Activated CD4-positive, alpha-beta T cell treated with anti-CD3 and anti-CD28 coated beads, Interleukin-2, amount 10 ng/mL, durations not matched to agents 7 days and 5 days (primary cell): ENCODE measurements around the gene PACSIN2. TPM values are rescaled to one million over a fixed set of nuclear protein-coding genes. Genes with fewer than 3 reads are reported as not detected.
A peak's percentile ranks its signal among the peaks of the same experiment; 100 is the strongest.

Experiments
- CTCF ChIA-PET: fragments of 350-600 bp; sonication (Branson Sonifier 250); formaldehyde crosslinking; loops from one replicate; lab custom pipeline; 2021; ENCODE audit warnings: antibody characterized with exemption; lab: Charles Lee
- POLR2A ChIA-PET: fragments of 350-600 bp; sonication (Branson Sonifier 250); formaldehyde crosslinking; loops from one replicate; lab custom pipeline; 2021; ENCODE audit warnings: antibody characterized with exemption; lab: Charles Lee
- DNase-seq: peaks from one replicate; pipeline ENCODE4 v3.0.0-alpha.2; 2020
- H3K27ac Mint-ChIP-seq: one replicate; pipeline ENCODE4 v1.8.0; 2021; ENCODE audit warnings: mild to moderate bottlenecking, moderate library complexity, mixed read lengths
- H3K27me3 Mint-ChIP-seq: one replicate; pipeline ENCODE4 v1.8.0; 2021; ENCODE audit warnings: mixed read lengths
- H3K36me3 Mint-ChIP-seq: one replicate; pipeline ENCODE4 v1.8.0; 2021; ENCODE audit warnings: low read depth, mixed read lengths
- H3K4me1 Mint-ChIP-seq: one replicate; pipeline ENCODE4 v1.8.0; 2021; ENCODE audit warnings: mixed read lengths
- H3K4me3 Mint-ChIP-seq: one replicate; pipeline ENCODE4 v1.8.0; 2021; ENCODE audit warnings: mild to moderate bottlenecking, moderate library complexity, mixed read lengths
- H3K9me3 Mint-ChIP-seq: one replicate; pipeline ENCODE4 v1.8.0; 2021; ENCODE audit warnings: mixed read lengths
- total RNA-seq, 2 experiments: library from RNA; stranded (reverse); gene quantifications; one replicate each; pipeline ENCODE4 v1.2.3, GENCODE V29; 2021

Gene PACSIN2
- total RNA-seq, 2 experiments from 2014 or later = 32.3 to 35.8 TPM

GRCh38 chr22:42892156-42892555, 122.8 kb downstream of the PACSIN2 start:
- no peak for DNase-seq
- no peaks in the 10 kb centered on the region for H3K27me3 Mint-ChIP-seq
- POLR2A ChIA-PET = no interaction called here
- CTCF ChIA-PET = interaction anchor here (1.6 kb wide), 1 partner anchor 13 kb away, joined by 5 read pairs; no protein-coding TSS in a partner anchor
- peaks cover 82% of the 10 kb centered on the region for H3K4me1 Mint-ChIP-seq
- no peaks in the 10 kb centered on the region for H3K9me3 Mint-ChIP-seq
- H3K4me3 Mint-ChIP-seq = no peak overlapping the region
- peak overlapping the region; percentile 38 for H3K27ac Mint-ChIP-seq
- H3K36me3 Mint-ChIP-seq = peaks cover 11% of the 10 kb centered on the region

- H3K9me3 Mint-ChIP-seq = no peaks in the 10 kb centered on the region
- peak overlapping the region; percentile 38 for H3K27ac Mint-ChIP-seq
- peaks cover 11% of the 10 kb centered on the region for H3K36me3 Mint-ChIP-seq
- ChIA-PET POLR2A (no interaction called here), CTCF (interaction anchor here (0.8 kb wide), 1 partner anchor 163 kb away, joined by 3 read pairs; no protein-coding TSS in a partner anchor)
- no peaks in the 10 kb centered on the region for H3K27me3 Mint-ChIP-seq
- no peak for DNase-seq
- H3K4me3 Mint-ChIP-seq = no peak overlapping the region
- peaks cover 80% of the 10 kb centered on the region for H3K4me1 Mint-ChIP-seq
These were observed 123.3 kb downstream of the PACSIN2 start for GRCh38 chr22:42891696-42892095.

- Mint-ChIP-seq H3K4me3 (no peak overlapping the region), H3K4me1 (peaks cover 73% of the 10 kb centered on the region), H3K36me3 (peaks cover 11% of the 10 kb centered on the region), H3K9me3 (no peaks in the 10 kb centered on the region), H3K27ac (no peak overlapping the region), H3K27me3 (no peaks in the 10 kb centered on the region)
- CTCF ChIA-PET = interaction anchor here (0.8 kb wide), 1 partner anchor 164 kb away, joined by 3 read pairs; no protein-coding TSS in a partner anchor
- DNase-seq = no peak
- POLR2A ChIA-PET = no interaction called here
These were observed 123.9 kb downstream of the PACSIN2 start for GRCh38 chr22:42891008-42891407.

- ChIA-PET CTCF (no interaction called here), POLR2A (no interaction called here)
- H3K27ac Mint-ChIP-seq = peak overlapping the region; percentile 48
- no peaks in the 10 kb centered on the region for H3K9me3 Mint-ChIP-seq
- no peak for DNase-seq
- no peaks in the 10 kb centered on the region for H3K27me3 Mint-ChIP-seq
- H3K4me3 Mint-ChIP-seq = no peak overlapping the region
- peaks cover 14% of the 10 kb centered on the region for H3K36me3 Mint-ChIP-seq
- H3K4me1 Mint-ChIP-seq = peaks cover 56% of the 10 kb centered on the region
These were observed 125.6 kb downstream of the PACSIN2 start for GRCh38 chr22:42889304-42889703.

GRCh38 chr22:42887523-42888507, 127.1 kb downstream of the PACSIN2 start:
- H3K27me3 Mint-ChIP-seq = no peaks in the 10 kb centered on the region
- no peak overlapping the region for H3K4me3 Mint-ChIP-seq
- ChIA-PET POLR2A (no interaction called here), CTCF (interaction anchor here (0.7 to 0.9 kb wide), 2 partner anchors 20 to 33 kb away, joined by 3 to 4 read pairs; no protein-coding TSS in a partner anchor)
- H3K9me3 Mint-ChIP-seq = no peaks in the 10 kb centered on the region
- H3K4me1 Mint-ChIP-seq = peaks cover 47% of the 10 kb centered on the region
- H3K27ac Mint-ChIP-seq = no peak overlapping the region
- peaks cover 18% of the 10 kb centered on the region for H3K36me3 Mint-ChIP-seq
- no peak for DNase-seq

- peaks cover 19% of the 10 kb centered on the region for H3K36me3 Mint-ChIP-seq
- CTCF ChIA-PET = no interaction called here
- H3K4me1 Mint-ChIP-seq = peaks cover 44% of the 10 kb centered on the region
- no peaks in the 10 kb centered on the region for H3K9me3 Mint-ChIP-seq
- H3K27me3 Mint-ChIP-seq = no peaks in the 10 kb centered on the region
- POLR2A ChIA-PET = no interaction called here
- H3K4me3 Mint-ChIP-seq = no peak overlapping the region
- DNase-seq = no peak
- H3K27ac Mint-ChIP-seq = no peak overlapping the region
These were observed 127.8 kb downstream of the PACSIN2 start for GRCh38 chr22:42887120-42887519.

- ChIA-PET CTCF (interaction anchor here (1.9 kb wide), 1 partner anchor 18 kb away, joined by 5 read pairs; no protein-coding TSS in a partner anchor), POLR2A (no interaction called here)
- H3K36me3 Mint-ChIP-seq = peaks cover 17% of the 10 kb centered on the region
These were observed 129.5 kb downstream of the PACSIN2 start for GRCh38 chr22:42885446-42885845.

GRCh38 chr22:42884616-42885375, 130.2 kb downstream of the PACSIN2 start:
- no peaks in the 10 kb centered on the region for H3K27me3 Mint-ChIP-seq
- H3K27ac Mint-ChIP-seq = no peak overlapping the region
- H3K4me3 Mint-ChIP-seq = no peak overlapping the region
- peaks cover 17% of the 10 kb centered on the region for H3K36me3 Mint-ChIP-seq
- DNase-seq = no peak
- H3K4me1 Mint-ChIP-seq = peaks cover 24% of the 10 kb centered on the region
- ChIA-PET POLR2A (no interaction called here), CTCF (interaction anchor here (1.9 kb wide), 1 partner anchor 17 kb away, joined by 5 read pairs; no protein-coding TSS in a partner anchor)
- H3K9me3 Mint-ChIP-seq = no peaks in the 10 kb centered on the region

More at GRCh38 chr22:42885446-42885845, 129.5 kb downstream of the PACSIN2 start:
- no peak overlapping the region for H3K27ac Mint-ChIP-seq
- H3K9me3 Mint-ChIP-seq = no peaks in the 10 kb centered on the region
- DNase-seq = no peak
- H3K4me3 Mint-ChIP-seq = no peak overlapping the region
- peaks cover 29% of the 10 kb centered on the region for H3K4me1 Mint-ChIP-seq
- no peaks in the 10 kb centered on the region for H3K27me3 Mint-ChIP-seq

GRCh38 chr22:42883970-42884369, 131.0 kb downstream of the PACSIN2 start:
- no peak overlapping the region for H3K4me3 Mint-ChIP-seq
- H3K36me3 Mint-ChIP-seq = peaks cover 13% of the 10 kb centered on the region
- H3K27me3 Mint-ChIP-seq = no peaks in the 10 kb centered on the region
- no peaks in the 10 kb centered on the region for H3K9me3 Mint-ChIP-seq
- no peak overlapping the region for H3K27ac Mint-ChIP-seq
- peaks cover 16% of the 10 kb centered on the region for H3K4me1 Mint-ChIP-seq
- POLR2A ChIA-PET = no interaction called here
- CTCF ChIA-PET = interaction anchor here (0.5 to 1.1 kb wide), 2 partner anchors 22 to 1394 kb away, joined by 3 to 4 read pairs; no protein-coding TSS in a partner anchor
- DNase-seq = no peak

- H3K9me3 Mint-ChIP-seq = no peaks in the 10 kb centered on the region
- CTCF ChIA-PET = interaction anchor here (1.1 kb wide), 1 partner anchor 21 kb away, joined by 4 read pairs; no protein-coding TSS in a partner anchor
- no peak overlapping the region for H3K27ac Mint-ChIP-seq
- H3K4me1 Mint-ChIP-seq = peaks cover 7% of the 10 kb centered on the region
- H3K4me3 Mint-ChIP-seq = no peak overlapping the region
- peaks cover 12% of the 10 kb centered on the region for H3K36me3 Mint-ChIP-seq
- no peaks in the 10 kb centered on the region for H3K27me3 Mint-ChIP-seq
- POLR2A ChIA-PET = no interaction called here
- DNase-seq = no peak
These were observed 131.8 kb downstream of the PACSIN2 start for GRCh38 chr22:42883121-42883520.

GRCh38 chr22:42881982-42882656, 132.8 kb downstream of the PACSIN2 start:
- H3K36me3 Mint-ChIP-seq = peaks cover 8% of the 10 kb centered on the region
- no peak overlapping the region for H3K27ac Mint-ChIP-seq
- ChIA-PET CTCF (interaction anchor here (0.5 to 1.0 kb wide), 3 partner anchors 15 to 105 kb away, joined by 3 to 4 read pairs (median 3); no protein-coding TSS in a partner anchor), POLR2A (no interaction called here)
- no peak overlapping the region for H3K4me3 Mint-ChIP-seq
- H3K9me3 Mint-ChIP-seq = no peaks in the 10 kb centered on the region
- H3K27me3 Mint-ChIP-seq = no peaks in the 10 kb centered on the region
- no peaks in the 10 kb centered on the region for H3K4me1 Mint-ChIP-seq
- no peak for DNase-seq

- CTCF ChIA-PET = interaction anchor here (0.9 kb wide), 1 partner anchor 28 kb away, joined by 3 read pairs; no protein-coding TSS in a partner anchor
- no peak overlapping the region for H3K27ac Mint-ChIP-seq
- peaks cover 8% of the 10 kb centered on the region for H3K36me3 Mint-ChIP-seq
- POLR2A ChIA-PET = no interaction called here
- no peak for DNase-seq
- no peaks in the 10 kb centered on the region for H3K4me1 Mint-ChIP-seq
- no peaks in the 10 kb centered on the region for H3K9me3 Mint-ChIP-seq
- H3K27me3 Mint-ChIP-seq = no peaks in the 10 kb centered on the region
- H3K4me3 Mint-ChIP-seq = no peak overlapping the region
These were observed 133.7 kb downstream of the PACSIN2 start for GRCh38 chr22:42881298-42881697.
